HepG2 (cell line): ENCODE results near the gene PMFBP1. TPM values are rescaled to one million over a fixed set of nuclear protein-coding genes. Genes with fewer than 3 reads are reported as not detected.

Experiments used
- ATAC-seq: fragments of 200-7000 bp; cut with Tn5 transposase; 3 replicates; pipeline ENCODE4 v1.9.1; 2020; ENCODE audit warnings: mild to moderate bottlenecking, moderate library complexity
- BruUV-seq: library from RNA; stranded (reverse); fragments of 400-500 nt; replicated peaks from 2 replicates; lab custom pipeline; 2021; lab: Mats Ljungman, UMichigan
- CTCF ChIA-PET: fragments of 300-600 bp; formaldehyde crosslinking; extraction: SDS; loops from one replicate; lab custom pipeline; 2021; ENCODE audit warnings: low total read pairs, inconsistent platforms, low intra/inter-chr PET ratio; lab: Yijun Ruan, JAX
- POLR2A ChIA-PET: fragments of 350-600 bp; sonication (Branson Sonifier 250); formaldehyde crosslinking; loops from one replicate; lab custom pipeline; 2020; ENCODE audit warnings: antibody characterized with exemption, inconsistent platforms; lab: Yijun Ruan, JAX
- DNase-seq: peaks from one replicate; pipeline ENCODE4 v3.0.0-alpha.2; 2015; ENCODE audit warnings: low spot score
- FAIRE-seq: peaks from 3 replicates; lab custom pipeline; 2011; peaks lifted over from hg19 to GRCh38; lab: Jason Lieb, UNC
- H2AFZ ChIP-seq: one replicate; pipeline ENCODE4 v1.6.1; 2011; ENCODE audit warnings: low read length, inconsistent platforms
- H3K27ac ChIP-seq: fragments of 300-600 bp; 3 replicates; pipeline ENCODE4 v1.8.0; 2011; ENCODE audit warnings: mixed run types, mild to moderate bottlenecking, mixed read lengths, low read length, inconsistent platforms; ENCODE audit not compliant: insufficient read depth; ENCODE audit errors: extremely low read length
- H3K27me3 ChIP-seq, 2 experiments: fragments of 200-600 bp in 1 of 2; 2 replicates in 1 of 2; 3 replicates in 1 of 2; pipeline versions ENCODE4 v1.6.0 to v1.8.0; 2011; ENCODE audit warnings: low read length in 2 of 2, mild to moderate bottlenecking in 2 of 2, moderate library complexity in 2 of 2, inconsistent platforms in 1 of 2; ENCODE audit not compliant: insufficient read depth in 2 of 2, control insufficient read depth in 1 of 2
- H3K36me3 ChIP-seq, 2 experiments: fragments of 200-600 bp in 1 of 2; replicated peaks in 1 of 2; 2 replicates in 1 of 2; 3 replicates in 1 of 2; pipeline versions ENCODE4 v1.5.1 to v1.8.0; 2011; ENCODE audit warnings: low read length in 2 of 2, inconsistent platforms in 1 of 2; ENCODE audit not compliant: insufficient read depth in 2 of 2, control insufficient read depth in 1 of 2
- H3K4me1 ChIP-seq: 2 replicates; pipeline ENCODE4 v1.5.1; 2012; ENCODE audit warnings: low read length, inconsistent platforms; ENCODE audit not compliant: insufficient read depth
- H3K4me2 ChIP-seq: 2 replicates; pipeline ENCODE4 v1.6.0; 2011; ENCODE audit warnings: low read depth, low read length, inconsistent platforms
- H3K4me3 ChIP-seq, 3 experiments: fragments of 200-600 bp in 1 of 3; sonication (generic), shearing (Covaris generic) in 1 of 3; replicated peaks in 1 of 3; 2 replicates each; pipeline ENCODE4 v1.5.1; 2011 to 2016; ENCODE audit warnings: low read length in 3 of 3, inconsistent platforms in 2 of 3, low read depth in 2 of 3, mild to moderate bottlenecking in 2 of 3, control low read depth in 1 of 3, mixed read lengths in 1 of 3; ENCODE audit not compliant: insufficient read depth in 1 of 3
- H3K79me2 ChIP-seq: one replicate; pipeline ENCODE4 v1.6.1; 2011; ENCODE audit warnings: low read length, inconsistent platforms; ENCODE audit not compliant: insufficient read depth
- H3K9ac ChIP-seq: 2 replicates; pipeline ENCODE4 v1.6.0; 2011; ENCODE audit warnings: mild to moderate bottlenecking, low read depth, low read length, inconsistent platforms; ENCODE audit not compliant: insufficient read depth
- H3K9me3 ChIP-seq: 2 replicates; pipeline ENCODE4 v1.5.1; 2012; ENCODE audit warnings: mild to moderate bottlenecking, low read length
- H4K20me1 ChIP-seq: 2 replicates; pipeline ENCODE4 v1.6.0; 2011; ENCODE audit warnings: inconsistent platforms, mild to moderate bottlenecking, low read length, moderate library complexity; ENCODE audit not compliant: insufficient read depth
- AFF4 ChIP-seq: sonication (generic); formaldehyde crosslinking; IDR thresholded peaks from 2 replicates; pipeline ENCODE4 v1.4.0; 2020; ENCODE audit warnings: missing genetic modification reagents
- ASH2L ChIP-seq: fragments of 300-600, 200-600 bp; sonication (generic); IDR thresholded peaks from 2 replicates; pipeline ENCODE4 v1.7.0; 2017; ENCODE audit warnings: low read depth, mild to moderate bottlenecking, moderate library complexity, mixed read lengths, low read length; ENCODE audit not compliant: insufficient read length
- EED ChIP-seq: sonication (generic); formaldehyde crosslinking; IDR thresholded peaks from 2 replicates; pipeline ENCODE4 v1.5.0; 2020; ENCODE audit warnings: mild to moderate bottlenecking, missing genetic modification reagents
- ONECUT2 ChIP-seq: sonication (generic); formaldehyde crosslinking; IDR thresholded peaks from 2 replicates; pipeline ENCODE4 v1.4.0; 2020; ENCODE audit warnings: missing genetic modification reagents
- RFX1 ChIP-seq: fragments of 450-650 bp; IDR thresholded peaks from 2 replicates; pipeline ENCODE4 v1.6.1; 2017
- RFX5 ChIP-seq: IDR thresholded peaks from 2 replicates; pipeline ENCODE4 v1.6.1; 2011; ENCODE audit warnings: low read depth, low read length, improper control_type of control experiment
- ZBTB38 ChIP-seq: sonication (generic); formaldehyde crosslinking; IDR thresholded peaks from 2 replicates; pipeline ENCODE4 v1.5.1; 2020; ENCODE audit warnings: mild to moderate bottlenecking, missing genetic modification reagents
- ZNF768 ChIP-seq: sonication (generic); formaldehyde crosslinking; IDR thresholded peaks from 2 replicates; pipeline ENCODE4 v1.4.0; 2020; ENCODE audit warnings: missing genetic modification reagents
- WGBS: methylation state at CpG from one replicate; pipeline ENCODE4 v1.1.6; 2017; ENCODE audit warnings: low lambda C conversion rate; 5-methylcytosine and 5-hydroxymethylcytosine counted together
- in situ Hi-C: cut with HindIII; loops from 2 replicates; pipeline ENCODE4 v1.10.0; 2017; ENCODE audit warnings: low pct_unique_long_range_greater_than_20kb; ENCODE audit not compliant: extremely low pct_ligation_motif_present
- intact Hi-C: fragments of 100-400 bp; cut with micrococcal nuclease; formaldehyde crosslinking; loops from one replicate; pipeline ENCODE4 v1.10.0; 2022; ENCODE audit not compliant: unreplicated experiment
- polyA plus RNA-seq, 8 experiments: library from polyadenylated mRNA; depleted of rRNA in 3 of 8; stranded (reverse) in 7 of 8; unstranded in 1 of 8; fragments of >200 nt; fragmentation: Illumina TruSeq in 4 of 8; extraction: Trizol in 4 of 8; gene quantifications; 2 replicates each; pipeline versions ENCODE4 v1.2.1 to v1.2.3, GENCODE V29; 2011 to 2016; ENCODE audit warnings: low read depth in 4 of 8, missing spikeins in 1 of 8, mixed read lengths in 1 of 8; ENCODE audit not compliant: insufficient read depth in 1 of 8
- total RNA-seq, 5 experiments: library from RNA; depleted of rRNA; stranded (reverse); fragments of >200 nt; fragmentation: Illumina TruSeq; extraction: Trizol; gene quantifications; 2 replicates each; pipeline ENCODE4 v1.2.3, GENCODE V29; 2016; ENCODE audit warnings: low read depth in 1 of 5
- TF ChIP-seq, protein P1 (sequence below): sonication (generic); formaldehyde crosslinking; IDR thresholded peaks from 2 replicates; pipeline ENCODE4 v1.8.1; 2023; ENCODE audit warnings: mild to moderate bottlenecking, missing genetic modification reagents
- TF ChIP-seq, protein P2 (sequence below): sonication (generic); formaldehyde crosslinking; IDR thresholded peaks from 2 replicates; pipeline ENCODE4 v1.4.0; 2020; ENCODE audit warnings: missing genetic modification reagents
- TF ChIP-seq, protein P3 (sequence below): sonication (generic); formaldehyde crosslinking; IDR thresholded peaks from 2 replicates; pipeline ENCODE4 v1.5.0; 2020; ENCODE audit warnings: missing genetic modification reagents

Gene PMFBP1
- total and polyA plus RNA-seq, 2 of the 13 experiments (the other 11 are each of a cell fraction or from before 2014, with no cell fraction given), result 1.9 to 3.8 TPM

DNA sequence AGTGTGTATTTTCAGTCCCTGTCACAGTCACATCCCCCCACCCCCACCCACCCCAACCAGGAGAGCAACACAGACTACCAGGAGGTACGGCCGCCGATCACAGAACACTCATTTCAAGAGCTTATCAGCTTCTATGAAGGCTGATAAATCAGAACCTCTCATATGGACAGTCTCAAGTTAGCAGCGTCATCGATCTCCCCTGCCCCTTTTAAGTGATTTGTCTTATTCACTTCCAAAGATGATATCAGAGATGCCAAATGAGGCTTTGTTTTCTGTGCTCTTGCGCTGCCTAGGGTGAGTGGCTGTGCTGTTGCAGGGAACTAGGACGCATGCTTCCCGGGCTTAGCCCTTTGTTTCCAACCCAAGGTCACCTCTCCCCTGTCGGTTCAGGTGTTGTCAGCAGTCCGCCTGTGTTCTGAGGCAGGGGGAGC is 26.8 kb upstream of the PMFBP1 start:
- no peaks in the 10 kb centered on the region for H3K36me3 ChIP-seq
- H3K4me2 ChIP-seq, result no peak overlapping the region
- H4K20me1 ChIP-seq, result no peaks in the 10 kb centered on the region
- peak; percentile 64 for ATAC-seq
- no peak for FAIRE-seq
- H3K27ac ChIP-seq, result no peak overlapping the region
- POLR2A ChIA-PET, result no interaction called here
- no peaks in the 10 kb centered on the region for H3K79me2 ChIP-seq
- H3K4me1 ChIP-seq, result peaks cover 10% of the 10 kb centered on the region
- no peak overlapping the region for H3K4me3 ChIP-seq
- no peaks in the 10 kb centered on the region for H3K9me3 ChIP-seq
- no TSS peak for BruUV-seq
- TF ChIP-seq ONECUT2 (CRISPR knock-in tag) (no peak), ZBTB38 (0 out of 2 replicates have a peak, but pooled peaks have one; percentile 41)
- TF ChIP-seq, all 625 proteins: peak for 1
- in situ Hi-C loops, result no loop called here
- intact Hi-C loops, result no loop called here
- DNase-seq, result no peak
- H3K27me3 ChIP-seq, result no peaks in the 10 kb centered on the region
- CTCF ChIA-PET, result no interaction called here
- no peak overlapping the region for H3K9ac ChIP-seq
- H2AFZ ChIP-seq, result no peak overlapping the region
- 63% methylated on average over 10 of the region's 10 CpGs for WGBS

DNA sequence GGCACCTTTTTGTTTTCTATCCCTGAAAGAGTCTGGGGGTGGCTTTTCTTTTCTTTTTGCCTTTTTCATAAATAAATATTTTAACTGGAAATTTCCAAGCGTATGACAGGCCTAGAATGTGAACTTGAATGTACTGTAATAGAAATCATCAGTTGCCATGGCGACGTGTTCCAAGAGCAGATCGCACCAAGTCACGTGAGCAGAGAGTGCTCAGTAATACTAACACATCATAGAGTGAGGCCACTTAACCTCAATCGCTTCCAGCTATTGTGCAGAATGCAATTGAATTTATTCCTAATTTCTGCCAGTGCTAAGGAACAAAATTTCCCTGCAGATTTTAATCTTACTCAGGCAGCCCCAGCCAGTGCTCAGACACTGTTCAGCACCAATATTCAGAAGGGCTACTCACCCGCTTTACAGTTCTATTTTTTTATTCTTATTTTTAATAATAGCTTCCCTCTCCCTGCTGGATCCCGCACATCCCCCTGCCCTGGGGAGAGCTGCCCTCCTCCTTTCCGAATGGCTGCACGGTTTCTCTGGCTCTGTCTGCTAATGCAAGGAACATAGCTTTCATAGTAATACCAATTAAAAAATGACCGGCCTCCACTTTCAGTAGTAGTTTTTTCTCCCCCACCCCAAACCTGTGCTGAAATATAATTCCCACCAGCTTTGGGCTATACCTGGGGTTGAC is 26.2 kb upstream of the PMFBP1 start:
- H3K79me2 ChIP-seq, result no peaks in the 10 kb centered on the region
- no peaks in the 10 kb centered on the region for H3K27me3 ChIP-seq
- H3K4me3 ChIP-seq, result no peak overlapping the region
- 98% methylated on average over 11 of the region's 11 CpGs for WGBS
- ATAC-seq (no peak), DNase-seq (no peak), FAIRE-seq (no peak)
- BruUV-seq, result no TSS peak
- no peaks in the 10 kb centered on the region for H3K36me3 ChIP-seq
- no peak overlapping the region for H3K4me2 ChIP-seq
- intact Hi-C loops, result no loop called here
- H3K9ac ChIP-seq, result no peak overlapping the region
- POLR2A ChIA-PET, result no interaction called here
- in situ Hi-C loops, result no loop called here
- H2AFZ ChIP-seq, result no peak overlapping the region
- no peaks in the 10 kb centered on the region for H4K20me1 ChIP-seq
- peaks cover 10% of the 10 kb centered on the region for H3K4me1 ChIP-seq
- H3K9me3 ChIP-seq, result no peaks in the 10 kb centered on the region
- no peak overlapping the region for H3K27ac ChIP-seq
- CTCF ChIA-PET, result no interaction called here
- TF ChIP-seq, protein P1, sequence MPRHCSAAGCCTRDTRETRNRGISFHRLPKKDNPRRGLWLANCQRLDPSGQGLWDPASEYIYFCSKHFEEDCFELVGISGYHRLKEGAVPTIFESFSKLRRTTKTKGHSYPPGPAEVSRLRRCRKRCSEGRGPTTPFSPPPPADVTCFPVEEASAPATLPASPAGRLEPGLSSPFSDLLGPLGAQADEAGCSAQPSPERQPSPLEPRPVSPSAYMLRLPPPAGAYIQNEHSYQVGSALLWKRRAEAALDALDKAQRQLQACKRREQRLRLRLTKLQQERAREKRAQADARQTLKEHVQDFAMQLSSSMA (CRISPR knock-in tag), result no peak
- TF ChIP-seq EED (CRISPR knock-in tag) (no peak), ASH2L (no peak), RFX1 (peak; percentile 22; the same call in 1 of the 2 replicates), AFF4 (CRISPR knock-in tag) (no peak), ZNF768 (CRISPR knock-in tag) (no peak), RFX5 (peak; percentile 41; the same call in 1 of the 2 replicates)
- TF ChIP-seq, protein P2, sequence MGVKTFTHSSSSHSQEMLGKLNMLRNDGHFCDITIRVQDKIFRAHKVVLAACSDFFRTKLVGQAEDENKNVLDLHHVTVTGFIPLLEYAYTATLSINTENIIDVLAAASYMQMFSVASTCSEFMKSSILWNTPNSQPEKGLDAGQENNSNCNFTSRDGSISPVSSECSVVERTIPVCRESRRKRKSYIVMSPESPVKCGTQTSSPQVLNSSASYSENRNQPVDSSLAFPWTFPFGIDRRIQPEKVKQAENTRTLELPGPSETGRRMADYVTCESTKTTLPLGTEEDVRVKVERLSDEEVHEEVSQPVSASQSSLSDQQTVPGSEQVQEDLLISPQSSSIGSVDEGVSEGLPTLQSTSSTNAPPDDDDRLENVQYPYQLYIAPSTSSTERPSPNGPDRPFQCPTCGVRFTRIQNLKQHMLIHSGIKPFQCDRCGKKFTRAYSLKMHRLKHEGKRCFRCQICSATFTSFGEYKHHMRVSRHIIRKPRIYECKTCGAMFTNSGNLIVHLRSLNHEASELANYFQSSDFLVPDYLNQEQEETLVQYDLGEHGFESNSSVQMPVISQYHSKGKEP (CRISPR knock-in tag), result no peak
- TF ChIP-seq, protein P3, sequence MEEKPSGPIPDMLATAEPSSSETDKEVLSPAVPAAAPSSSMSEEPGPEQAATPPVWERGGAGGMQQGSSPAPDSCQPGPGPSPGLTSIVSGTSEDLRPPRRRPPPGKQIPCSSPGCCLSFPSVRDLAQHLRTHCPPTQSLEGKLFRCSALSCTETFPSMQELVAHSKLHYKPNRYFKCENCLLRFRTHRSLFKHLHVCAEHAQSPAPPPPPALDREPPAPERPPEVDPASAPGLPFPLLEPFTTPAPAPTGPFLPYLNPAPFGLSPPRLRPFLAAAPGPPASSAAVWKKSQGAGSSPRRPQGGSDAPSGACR (CRISPR knock-in tag), result no peak
